ENCODE data around the gene QSOX2. TPM values are rescaled to one million over a fixed set of nuclear protein-coding genes. Genes with fewer than 3 reads are reported as not detected.
A peak's percentile ranks its signal among the peaks of the same experiment; 100 is the strongest.

Gene QSOX2
- total RNA-seq, 6 donors from 2014 or later, result 6.9 to 14.8 (median 10.1) TPM

- WGBS, 2 donors, result 62 to 69% methylated on average over 8 of the region's 9 CpGs
- Histone ChIP-seq H3K4me3 (no peak overlapping the region), H3K27me3 (no peaks in the 10 kb centered on the region), H3K27ac (no peak overlapping the region), H3K4me1 (peaks cover 12 to 19% (median 15%) of the 10 kb centered on the region in 4 donors), H3K9me3 (no peaks in the 10 kb centered on the region), H3K36me3 (no peaks in the 10 kb centered on the region)
- ATAC-seq (ENCODE audit: low FRiP score in 2 of 2), result no peak
- DNase-seq, result peak in 1 of 2 donors; percentile 8
- no peak for TF ChIP-seq EP300 (IDR thresholded peaks at IDR 0.05)
- no peak for TF ChIP-seq POLR2AphosphoS5 (IDR thresholded peaks at IDR 0.05)
- no peak for TF ChIP-seq POLR2A (IDR thresholded peaks at IDR 0.05)
- no peak for TF ChIP-seq CTCF (IDR thresholded peaks at IDR 0.05)
Measured at GRCh38 chr9:136247551-136247916, 1.9 kb upstream of the QSOX2 start.

- Histone ChIP-seq H3K27ac (no peak overlapping the region), H3K4me3 (no peak overlapping the region), H3K36me3 (no peaks in the 10 kb centered on the region), H3K4me1 (peaks cover 12 to 19% (median 15%) of the 10 kb centered on the region in 4 donors), H3K27me3 (no peaks in the 10 kb centered on the region), H3K9me3 (no peaks in the 10 kb centered on the region)
- no peak for ATAC-seq (ENCODE audit: low FRiP score in 2 of 2)
- peak in 1 of 2 donors; percentile 66 for DNase-seq
- TF ChIP-seq EP300 (IDR thresholded peaks at IDR 0.05) (no peak), POLR2A (IDR thresholded peaks at IDR 0.05) (no peak), POLR2AphosphoS5 (IDR thresholded peaks at IDR 0.05) (no peak), CTCF (IDR thresholded peaks at IDR 0.05) (no peak)
- 75 to 79% methylated on average over 26 of the region's 26 CpGs for WGBS, 2 donors
Measured at GRCh38 chr9:136246849-136247550, 1.4 kb upstream of the QSOX2 start.

- Histone ChIP-seq H3K4me3 (peak overlapping the region; percentile 70 to 96 (median 80)), H3K27me3 (no peaks in the 10 kb centered on the region), H3K9me3 (no peaks in the 10 kb centered on the region), H3K4me1 (peaks cover 12 to 26% (median 15%) of the 10 kb centered on the region in 4 donors), H3K27ac (peak overlapping the region in 1 of 4 donors; percentile 66), H3K36me3 (no peaks in the 10 kb centered on the region)
- 3 to 4% methylated on average over 6 of the region's 6 CpGs for WGBS, 2 donors
- no peak for DNase-seq
- no peak for TF ChIP-seq EP300 (IDR thresholded peaks at IDR 0.05)
- TF ChIP-seq POLR2A (IDR thresholded peaks at IDR 0.05), result no peak
- TF ChIP-seq POLR2AphosphoS5 (IDR thresholded peaks at IDR 0.05), result no peak
- TF ChIP-seq CTCF (IDR thresholded peaks at IDR 0.05), result no peak
- no peak for ATAC-seq (ENCODE audit: low FRiP score in 2 of 2)
Measured at GRCh38 chr9:136244969-136245218, 718 bp downstream of the QSOX2 start.

GRCh38 chr9:136244122-136244968 is 1.3 kb downstream of the QSOX2 start:
- DNase-seq (no peak), ATAC-seq (ENCODE audit: low FRiP score in 2 of 2) (no peak)
- H3K4me1 ChIP-seq, result peaks cover 12 to 31% (median 19%) of the 10 kb centered on the region in 4 donors
- peak overlapping the region in 3 of 4 donors; percentile 76 to 96 (median 83) for H3K4me3 ChIP-seq
- WGBS, 2 donors, result 34 to 42% methylated on average over 11 of the region's 11 CpGs
- peak overlapping the region in 1 of 4 donors; percentile 66 for H3K27ac ChIP-seq
- H3K36me3 ChIP-seq, result no peaks in the 10 kb centered on the region
- no peak for TF ChIP-seq POLR2A (IDR thresholded peaks at IDR 0.05)
- no peak for TF ChIP-seq CTCF (IDR thresholded peaks at IDR 0.05)
- no peak for TF ChIP-seq EP300 (IDR thresholded peaks at IDR 0.05)
- no peak for TF ChIP-seq POLR2AphosphoS5 (IDR thresholded peaks at IDR 0.05)
- no peaks in the 10 kb centered on the region for H3K9me3 ChIP-seq
- no peaks in the 10 kb centered on the region for H3K27me3 ChIP-seq

Measured in upper lobe of left lung (tissue), 6 donors.